HL-60/S4 treated with retinoic acid at 250 ng/mL for 4 days and 3 days (cell line): ENCODE results near the gene LRRFIP1.

Experiments used
- in situ Hi-C: fragments of 300-500 bp; cut with MboI; formaldehyde crosslinking; loops from 2 replicates; pipeline ENCODE4 v1.7.0; 2022; ENCODE audit warnings: low sequenced_read_pairs

The LRRFIP1 gene

GRCh38 chr2:237616734-237617586 is 10.4 kb upstream of the LRRFIP1 start:
- in situ Hi-C loops: no loop called here

GRCh38 chr2:237617587-237617982 is 9.8 kb upstream of the LRRFIP1 start:
- in situ Hi-C loops: no loop called here

- in situ Hi-C loops: no loop called here
Measured at GRCh38 chr2:237618449-237618848, 8.9 kb upstream of the LRRFIP1 start.

- in situ Hi-C loops: no loop called here
Measured at GRCh38 chr2:237623428-237624403, 3.7 kb upstream of the LRRFIP1 start.

- in situ Hi-C loops: no loop called here
Measured at GRCh38 chr2:237624565-237624964, 2.8 kb upstream of the LRRFIP1 start.

- in situ Hi-C loops: no loop called here
Measured at GRCh38 chr2:237625216-237625705, 2.1 kb upstream of the LRRFIP1 start.

GRCh38 chr2:237625777-237626176 is 1.6 kb upstream of the LRRFIP1 start:
- in situ Hi-C loops: no loop called here

- in situ Hi-C loops: no loop called here
Measured at GRCh38 chr2:237626813-237627440, 460 bp upstream of the LRRFIP1 start.

- in situ Hi-C loops: no loop called here
Measured at GRCh38 chr2:237628247-237629187, 1.1 kb downstream of the LRRFIP1 start.

- in situ Hi-C loops: no loop called here
Measured at GRCh38 chr2:237629188-237629534, 1.8 kb downstream of the LRRFIP1 start.

- in situ Hi-C loops: no loop called here
Measured at GRCh38 chr2:237629739-237630138, 2.4 kb downstream of the LRRFIP1 start.

- in situ Hi-C loops: no loop called here
Measured at GRCh38 chr2:237630216-237631000, 3.0 kb downstream of the LRRFIP1 start.

- in situ Hi-C loops: no loop called here
Measured at GRCh38 chr2:237631007-237631785, 3.8 kb downstream of the LRRFIP1 start.

GRCh38 chr2:237631801-237632585 is 4.6 kb downstream of the LRRFIP1 start:
- in situ Hi-C loops: no loop called here

- in situ Hi-C loops: no loop called here
Measured at GRCh38 chr2:237633061-237633561, 5.7 kb downstream of the LRRFIP1 start.

GRCh38 chr2:237636578-237636977 is 9.2 kb downstream of the LRRFIP1 start:
- in situ Hi-C loops: no loop called here

GRCh38 chr2:237637429-237638135 is 10.2 kb downstream of the LRRFIP1 start:
- in situ Hi-C loops: no loop called here
